ENCODE measurements around the gene CYBC1. TPM values are rescaled to one million over a fixed set of nuclear protein-coding genes. Genes with fewer than 3 reads are reported as not detected.

The CYBC1 gene
- total RNA-seq, 1 donor from 2014 or later: 78.1 TPM

DNA sequence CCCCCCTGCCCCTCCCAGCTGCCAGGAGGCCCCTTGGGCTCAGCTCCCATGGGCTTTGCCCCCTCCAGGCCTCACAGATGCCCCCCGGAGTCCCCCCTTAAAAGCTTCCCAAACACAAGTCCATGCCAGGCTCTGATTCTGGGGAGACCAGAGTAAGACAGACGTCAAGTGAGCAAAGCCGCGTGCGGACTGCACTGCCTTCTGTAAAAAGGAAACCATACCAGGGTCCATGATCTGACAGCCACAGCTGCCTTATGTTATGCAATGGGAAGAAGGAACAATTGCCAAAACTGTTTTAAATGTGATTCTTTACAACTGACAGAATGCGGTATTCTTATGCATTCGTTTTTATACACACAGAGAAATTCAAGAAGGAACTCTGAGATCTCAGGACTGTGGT is 50.3 kb downstream of the CYBC1 start:
- Mint-ChIP-seq H3K4me1 (ENCODE audit: unreplicated experiment) (peaks cover 6% of the 10 kb centered on the region), H3K27me3 (no peaks in the 10 kb centered on the region), H3K36me3 (peaks cover 11% of the 10 kb centered on the region), H3K27ac (no peak overlapping the region), H3K9me3 (no peaks in the 10 kb centered on the region), H3K4me3 (no peak overlapping the region)
- DNase-seq (ENCODE audit: extremely low spot score, unreplicated experiment): no peak
- TF ChIP-seq, protein P1, sequence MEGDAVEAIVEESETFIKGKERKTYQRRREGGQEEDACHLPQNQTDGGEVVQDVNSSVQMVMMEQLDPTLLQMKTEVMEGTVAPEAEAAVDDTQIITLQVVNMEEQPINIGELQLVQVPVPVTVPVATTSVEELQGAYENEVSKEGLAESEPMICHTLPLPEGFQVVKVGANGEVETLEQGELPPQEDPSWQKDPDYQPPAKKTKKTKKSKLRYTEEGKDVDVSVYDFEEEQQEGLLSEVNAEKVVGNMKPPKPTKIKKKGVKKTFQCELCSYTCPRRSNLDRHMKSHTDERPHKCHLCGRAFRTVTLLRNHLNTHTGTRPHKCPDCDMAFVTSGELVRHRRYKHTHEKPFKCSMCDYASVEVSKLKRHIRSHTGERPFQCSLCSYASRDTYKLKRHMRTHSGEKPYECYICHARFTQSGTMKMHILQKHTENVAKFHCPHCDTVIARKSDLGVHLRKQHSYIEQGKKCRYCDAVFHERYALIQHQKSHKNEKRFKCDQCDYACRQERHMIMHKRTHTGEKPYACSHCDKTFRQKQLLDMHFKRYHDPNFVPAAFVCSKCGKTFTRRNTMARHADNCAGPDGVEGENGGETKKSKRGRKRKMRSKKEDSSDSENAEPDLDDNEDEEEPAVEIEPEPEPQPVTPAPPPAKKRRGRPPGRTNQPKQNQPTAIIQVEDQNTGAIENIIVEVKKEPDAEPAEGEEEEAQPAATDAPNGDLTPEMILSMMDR (conservative IDR thresholded peaks at IDR 0.05): no peak

DNA sequence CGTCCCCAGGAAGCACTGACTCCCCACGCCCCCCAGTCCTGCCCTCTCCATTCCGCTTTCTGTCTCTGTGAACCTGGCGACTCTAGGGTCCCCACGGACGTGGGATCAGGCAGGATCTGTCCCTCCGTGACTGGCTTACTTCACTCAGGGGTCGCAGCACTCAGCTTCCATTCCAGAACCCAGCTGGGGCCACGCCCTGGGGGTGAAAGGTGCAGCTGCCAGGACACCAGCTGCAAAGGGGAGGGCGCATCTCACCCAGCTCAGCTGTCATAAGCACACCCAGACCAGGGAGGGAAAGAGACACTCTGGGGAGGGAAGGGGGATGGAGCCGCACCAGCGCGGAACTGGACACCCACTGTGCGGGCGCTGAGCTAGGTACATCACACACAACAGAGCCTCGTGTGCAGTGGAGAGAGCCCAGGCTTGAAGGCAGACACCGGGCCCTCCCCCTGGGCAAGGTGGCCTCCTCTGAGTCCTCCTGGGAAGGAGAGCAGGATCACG is 50.9 kb downstream of the CYBC1 start:
- no peak for DNase-seq (ENCODE audit: extremely low spot score, unreplicated experiment)
- TF ChIP-seq, protein P1 (conservative IDR thresholded peaks at IDR 0.05): no peak
- Mint-ChIP-seq H3K27ac (no peak overlapping the region), H3K9me3 (no peaks in the 10 kb centered on the region), H3K4me3 (no peak overlapping the region), H3K4me1 (ENCODE audit: unreplicated experiment) (peaks cover 6% of the 10 kb centered on the region), H3K36me3 (peaks cover 10% of the 10 kb centered on the region), H3K27me3 (no peaks in the 10 kb centered on the region)

DNA sequence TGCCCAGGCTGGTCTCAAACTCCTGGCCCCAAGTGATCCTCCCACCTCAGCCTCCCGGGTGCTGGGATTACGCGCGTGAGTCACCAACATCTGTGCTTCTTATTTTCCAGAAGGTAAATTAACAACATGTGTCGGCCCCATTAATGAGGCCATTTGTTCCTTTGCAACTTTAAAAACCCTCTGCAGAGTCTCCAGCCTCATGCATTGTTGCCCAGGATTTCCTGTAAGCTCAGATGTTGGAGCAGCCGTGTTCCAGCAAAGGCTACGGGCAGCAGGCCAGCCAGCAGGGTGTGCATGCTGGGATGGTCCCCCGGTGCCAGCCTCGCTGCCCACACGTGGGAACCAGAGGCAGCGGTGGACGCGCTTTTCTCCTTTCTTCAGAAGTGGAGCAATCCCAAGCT is 51.5 kb downstream of the CYBC1 start:
- Mint-ChIP-seq H3K27me3 (no peaks in the 10 kb centered on the region), H3K4me1 (ENCODE audit: unreplicated experiment) (peaks cover 6% of the 10 kb centered on the region), H3K9me3 (no peaks in the 10 kb centered on the region), H3K27ac (no peak overlapping the region), H3K36me3 (peaks cover 10% of the 10 kb centered on the region), H3K4me3 (no peak overlapping the region)
- no peak for DNase-seq (ENCODE audit: extremely low spot score, unreplicated experiment)
- TF ChIP-seq, protein P1 (conservative IDR thresholded peaks at IDR 0.05): no peak

DNA sequence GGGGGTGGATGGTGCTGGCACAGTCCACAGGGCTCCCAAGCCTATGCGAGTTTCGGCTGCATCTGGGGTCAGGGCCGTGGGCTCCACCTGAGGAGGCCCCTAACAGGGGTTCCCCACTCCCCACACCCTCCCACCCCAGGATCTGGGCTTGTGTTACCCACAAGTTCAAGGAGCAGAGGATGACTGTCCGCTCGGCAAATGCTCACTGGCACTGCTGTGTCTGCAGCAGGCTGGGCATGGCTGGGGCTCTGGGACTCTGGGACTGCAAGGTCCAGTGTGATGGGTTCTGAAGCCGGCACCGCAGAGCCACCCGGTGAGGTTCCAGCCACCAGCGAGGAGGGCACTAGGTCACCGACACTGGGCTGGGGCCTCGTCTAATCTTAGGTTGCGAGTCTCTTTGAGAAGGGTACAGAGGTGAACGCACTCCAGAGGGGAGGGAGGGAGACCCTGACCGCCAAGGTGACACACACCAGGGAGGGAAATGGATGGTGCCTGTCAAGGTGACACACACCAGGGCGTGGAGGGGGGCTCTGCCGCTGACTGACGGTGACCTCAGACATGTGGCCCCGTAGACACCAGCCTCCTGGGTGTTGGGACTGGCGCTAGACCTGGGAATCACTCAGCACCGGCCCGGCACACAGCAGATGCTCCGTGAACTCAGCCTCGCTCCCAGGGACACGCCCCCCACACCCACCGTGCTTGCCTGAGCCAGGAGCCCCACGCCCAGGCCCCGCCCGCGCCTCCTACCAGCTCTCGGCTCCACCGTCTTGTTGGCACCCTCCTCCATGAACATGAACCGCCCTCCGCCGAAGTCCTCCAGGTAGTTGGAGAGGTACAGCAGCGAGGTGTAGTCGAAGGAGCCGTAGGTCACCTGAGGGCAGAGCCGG is 52.9 kb downstream of the CYBC1 start:
- Mint-ChIP-seq H3K36me3 (peaks cover 9% of the 10 kb centered on the region), H3K4me1 (ENCODE audit: unreplicated experiment) (peaks cover 6% of the 10 kb centered on the region)

DNA sequence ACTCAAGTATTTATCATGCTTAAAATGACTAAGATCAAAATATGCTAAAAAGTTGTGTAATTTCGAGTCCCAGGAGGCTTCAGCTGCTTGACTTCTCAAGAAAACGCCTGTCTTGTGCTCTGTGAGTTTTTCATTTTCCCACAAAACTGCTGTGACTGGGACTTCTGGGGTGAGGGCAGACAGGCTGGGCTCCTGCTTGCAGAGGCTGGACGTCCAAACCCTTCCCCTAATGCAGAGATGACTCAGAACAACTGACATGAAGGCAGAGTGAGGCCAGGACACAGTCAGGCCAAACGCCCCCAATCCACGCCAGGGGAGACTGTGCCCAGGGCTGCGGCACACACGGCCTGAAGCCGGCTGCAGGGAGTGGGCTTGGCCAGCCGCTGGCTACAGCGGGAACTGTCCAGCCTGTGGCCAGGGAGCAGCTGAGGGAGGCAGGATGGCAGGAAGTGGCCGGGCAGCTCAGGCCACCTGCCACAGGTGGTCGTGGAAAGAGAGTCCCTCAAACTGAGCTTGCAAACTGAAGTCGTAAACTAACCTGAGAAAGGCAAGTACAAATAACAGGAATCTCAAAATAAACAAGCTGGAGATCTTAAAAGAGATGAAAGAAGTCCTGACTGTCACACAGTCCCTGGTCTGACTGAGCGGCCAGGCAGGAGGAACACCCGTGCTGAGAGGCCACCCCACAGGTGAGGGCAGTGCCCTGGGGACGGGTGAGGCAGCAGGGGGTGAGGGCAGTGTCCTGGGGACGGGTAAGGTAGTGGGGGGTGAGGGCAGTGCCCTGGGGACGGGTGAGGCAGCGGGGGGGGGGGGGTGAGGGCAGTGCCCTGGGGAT is 53.7 kb downstream of the CYBC1 start:
- peaks cover 9% of the 10 kb centered on the region for H3K36me3 Mint-ChIP-seq
- H3K4me3 Mint-ChIP-seq: no peak overlapping the region
- TF ChIP-seq, protein P1 (conservative IDR thresholded peaks at IDR 0.05): no peak
- DNase-seq (ENCODE audit: extremely low spot score, unreplicated experiment): no peak
- no peak overlapping the region for H3K27ac Mint-ChIP-seq
- no peaks in the 10 kb centered on the region for H3K27me3 Mint-ChIP-seq
- peaks cover 6% of the 10 kb centered on the region for H3K4me1 Mint-ChIP-seq (ENCODE audit: unreplicated experiment)
- no peaks in the 10 kb centered on the region for H3K9me3 Mint-ChIP-seq

More for the DNA sequence above, 52.9 kb downstream of the CYBC1 start:
- no peaks in the 10 kb centered on the region for H3K9me3 Mint-ChIP-seq
- no peak for DNase-seq (ENCODE audit: extremely low spot score, unreplicated experiment)
- H3K4me3 Mint-ChIP-seq: no peak overlapping the region
- TF ChIP-seq, protein P1 (conservative IDR thresholded peaks at IDR 0.05): no peak
- no peaks in the 10 kb centered on the region for H3K27me3 Mint-ChIP-seq
- no peak overlapping the region for H3K27ac Mint-ChIP-seq
